Sigmoid colon (tissue), 4 donors: ENCODE measurements around the gene AMBN.

Experiments used
- CTCF ChIP-seq, 4 experiments: fragments of 450-650 bp in 3 of 4; fragments of 200-600 bp in 1 of 4; IDR thresholded peaks; one replicate each; pipeline ENCODE4 v1.5.1; 2016 to 2019; ENCODE audit warnings: antibody characterized with exemption in 4 of 4, mild to moderate bottlenecking in 3 of 4, moderate library complexity in 2 of 4
- POLR2A ChIP-seq, 2 donors: fragments of 450-650 bp; IDR thresholded peaks; one replicate each; pipeline ENCODE4 v1.6.1; 2016; ENCODE audit warnings: antibody characterized with exemption in 2 of 2, mild to moderate bottlenecking in 2 of 2, moderate library complexity in 2 of 2
- POLR2AphosphoS5 ChIP-seq, 4 donors: sonication (generic); formaldehyde crosslinking; IDR thresholded peaks; one replicate each; pipeline ENCODE4 v1.6.1; 2017; ENCODE audit warnings: antibody characterized with exemption in 4 of 4

GRCh38 chr4:70613306-70614183, 21.5 kb downstream of the AMBN start:
- no peak for TF ChIP-seq CTCF (IDR thresholded peaks at IDR 0.05)
- TF ChIP-seq POLR2A (IDR thresholded peaks at IDR 0.05), result no peak
- no peak for TF ChIP-seq POLR2AphosphoS5 (IDR thresholded peaks at IDR 0.05)
